Camera-type eye (tissue), 1 donor: ENCODE measurements around the gene CLEC18C. TPM values are rescaled to one million over a fixed set of nuclear protein-coding genes. Genes with fewer than 3 reads are reported as not detected.

ENCODE experiments used
- total RNA-seq: library from RNA; depleted of rRNA; stranded (reverse); fragments of >200 nt; gene quantifications from one replicate; pipeline ENCODE4 v1.2.3, GENCODE V29; 2014

The CLEC18C gene
- 0.88 TPM for total RNA-seq

DNA sequence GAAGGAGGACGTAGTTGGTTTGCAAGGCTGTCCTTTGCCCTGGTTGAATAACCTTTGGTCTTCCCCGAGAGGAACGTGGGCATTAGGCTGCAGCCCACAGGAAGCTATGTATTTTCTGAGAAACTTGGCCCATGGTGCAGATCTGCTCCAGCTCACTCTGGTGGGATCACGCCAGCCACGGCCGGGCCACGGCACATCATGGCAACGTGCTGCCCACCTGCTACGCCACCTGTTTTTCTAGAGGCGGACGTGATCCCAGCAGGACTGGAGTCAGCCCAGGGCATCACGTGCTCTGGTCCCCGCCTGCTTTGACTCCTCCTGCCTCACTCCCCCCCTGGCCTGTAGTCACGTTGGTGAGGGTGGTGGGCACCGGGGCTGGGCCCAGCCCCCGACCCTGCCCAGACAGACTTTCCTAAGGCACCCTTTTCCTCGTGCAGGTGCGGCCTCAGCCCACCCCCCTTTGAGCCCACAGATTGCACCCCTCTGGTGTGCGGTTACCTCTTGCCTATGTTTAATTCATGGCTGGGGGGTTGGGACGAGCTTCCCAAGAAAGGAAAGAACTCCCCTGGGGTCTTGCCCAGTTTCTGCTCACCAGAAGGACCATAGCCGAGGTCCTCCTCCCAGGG is at the start of gene CLEC18C:
Gene CLEC18C, plus strand, starts transcription at position 576 of the 626 bp plus-strand sequence. CDS start 492 bp downstream, outside the sequence.

Other genes with a start within 250 kb of the CLEC18C start
- gene CLEC18A, start 222.5 kb upstream of the CLEC18C start, total RNA-seq, result 6.9 TPM
- gene PDPR, start 59.5 kb upstream of the CLEC18C start, total RNA-seq, result 26.1 TPM
- 42.2 TPM for gene EXOSC6, start 78.2 kb downstream of the CLEC18C start, total RNA-seq
- gene AARS1, start 115.7 kb downstream of the CLEC18C start, total RNA-seq, result 98.4 TPM
- gene DDX19B, start 125.4 kb downstream of the CLEC18C start, total RNA-seq, result 38.9 TPM
- gene DDX19A, start 173.1 kb downstream of the CLEC18C start, total RNA-seq, result 59.1 TPM